Epithelial cell of proximal tubule (primary cell): ENCODE results near the gene TBCA. TPM values are rescaled to one million over a fixed set of nuclear protein-coding genes. Genes with fewer than 3 reads are reported as not detected.
"Not testable (repeated sequence)": the region's sequence is repeated elsewhere in the genome, so short reads cannot be mapped to it uniquely, and the experiment has no call there.

Experiments used
- DNase-seq: peaks from one replicate; pipeline ENCODE4 v3.0.0-alpha.2; 2011; ENCODE audit warnings: low read depth
- H3K4me3 ChIP-seq: 2 replicates; pipeline ENCODE4 v1.5.1; 2011; ENCODE audit warnings: low read depth, mild to moderate bottlenecking, low read length
- total RNA-seq: library from RNA; depleted of rRNA; stranded (reverse); fragments of >200 nt; gene quantifications from 2 replicates; pipeline ENCODE4 v1.2.3, GENCODE V29; 2015
- TF ChIP-seq, protein P1 (sequence below): conservative IDR thresholded peaks from 2 replicates; pipeline ENCODE4 v1.5.1; 2012; ENCODE audit warnings: low read depth, mild to moderate bottlenecking, low read length

Gene TBCA
- total RNA-seq, 1 donor from 2014 or later: 362 TPM

DNA sequence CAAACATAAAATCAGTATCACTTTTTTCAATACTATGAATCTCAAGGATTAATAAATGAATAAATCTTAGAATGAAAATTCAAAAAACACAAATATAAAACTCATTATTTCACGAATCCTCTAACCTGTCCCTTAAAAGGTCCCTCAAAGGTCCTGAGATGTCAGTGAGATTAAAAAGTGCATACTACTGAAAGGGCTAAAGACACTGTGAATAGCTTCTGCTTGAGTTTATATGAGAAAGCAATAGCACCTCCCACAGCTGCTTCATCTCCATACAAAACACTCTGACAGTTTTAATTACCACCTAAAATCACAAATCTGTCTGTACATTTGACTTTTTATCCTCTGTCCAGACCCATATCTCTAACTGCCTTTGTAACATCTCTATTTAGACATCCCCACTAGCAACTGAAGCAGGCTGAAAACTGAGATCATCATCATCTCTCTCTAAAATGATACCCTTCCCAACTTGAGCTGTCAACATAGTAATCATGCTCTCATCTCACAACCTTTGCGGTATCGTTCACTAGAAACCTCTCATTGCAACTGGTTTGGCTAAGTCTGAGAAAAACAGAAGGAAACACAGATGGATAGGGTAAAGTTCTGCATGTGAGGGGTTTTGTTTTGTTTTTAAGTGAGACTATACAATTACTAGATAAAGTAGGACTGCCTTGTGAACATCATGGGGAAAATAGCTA, 56.3 kb downstream of the TBCA start:
- TF ChIP-seq, protein P1, sequence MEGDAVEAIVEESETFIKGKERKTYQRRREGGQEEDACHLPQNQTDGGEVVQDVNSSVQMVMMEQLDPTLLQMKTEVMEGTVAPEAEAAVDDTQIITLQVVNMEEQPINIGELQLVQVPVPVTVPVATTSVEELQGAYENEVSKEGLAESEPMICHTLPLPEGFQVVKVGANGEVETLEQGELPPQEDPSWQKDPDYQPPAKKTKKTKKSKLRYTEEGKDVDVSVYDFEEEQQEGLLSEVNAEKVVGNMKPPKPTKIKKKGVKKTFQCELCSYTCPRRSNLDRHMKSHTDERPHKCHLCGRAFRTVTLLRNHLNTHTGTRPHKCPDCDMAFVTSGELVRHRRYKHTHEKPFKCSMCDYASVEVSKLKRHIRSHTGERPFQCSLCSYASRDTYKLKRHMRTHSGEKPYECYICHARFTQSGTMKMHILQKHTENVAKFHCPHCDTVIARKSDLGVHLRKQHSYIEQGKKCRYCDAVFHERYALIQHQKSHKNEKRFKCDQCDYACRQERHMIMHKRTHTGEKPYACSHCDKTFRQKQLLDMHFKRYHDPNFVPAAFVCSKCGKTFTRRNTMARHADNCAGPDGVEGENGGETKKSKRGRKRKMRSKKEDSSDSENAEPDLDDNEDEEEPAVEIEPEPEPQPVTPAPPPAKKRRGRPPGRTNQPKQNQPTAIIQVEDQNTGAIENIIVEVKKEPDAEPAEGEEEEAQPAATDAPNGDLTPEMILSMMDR: no peak
- no peak overlapping the region for H3K4me3 ChIP-seq
- DNase-seq: no peak

DNA sequence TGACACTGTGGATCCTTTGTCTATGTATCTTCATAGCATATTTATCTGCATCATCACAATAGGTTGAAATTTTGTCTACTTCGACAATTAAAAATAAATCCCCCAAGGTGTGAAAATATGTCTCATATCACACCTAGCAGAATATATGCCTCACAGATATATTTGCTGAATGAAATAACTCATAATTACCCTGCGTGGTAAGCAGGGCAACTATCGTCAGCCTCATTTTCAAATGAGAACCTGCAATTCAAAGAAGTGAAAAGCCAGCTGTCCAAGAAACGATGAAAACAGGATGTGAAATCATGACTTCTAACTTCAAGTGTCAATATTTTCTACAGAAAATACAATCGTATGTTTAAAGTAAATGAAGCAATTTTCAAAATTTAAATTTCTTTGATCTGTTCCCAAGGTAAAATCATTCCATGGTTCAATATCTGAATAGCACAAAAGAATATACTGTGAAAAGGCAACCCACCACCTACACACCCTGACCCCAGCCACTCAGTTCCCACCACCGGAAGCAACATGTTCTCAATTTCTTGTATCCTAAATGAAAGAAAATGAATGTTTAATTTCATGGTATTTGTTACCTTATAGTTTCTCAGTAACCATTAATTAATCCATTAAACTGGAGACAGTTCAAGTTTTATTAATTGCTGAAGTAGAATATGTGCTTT, 57.1 kb downstream of the TBCA start:
- TF ChIP-seq, protein P1: no peak
- no peak overlapping the region for H3K4me3 ChIP-seq

DNA sequence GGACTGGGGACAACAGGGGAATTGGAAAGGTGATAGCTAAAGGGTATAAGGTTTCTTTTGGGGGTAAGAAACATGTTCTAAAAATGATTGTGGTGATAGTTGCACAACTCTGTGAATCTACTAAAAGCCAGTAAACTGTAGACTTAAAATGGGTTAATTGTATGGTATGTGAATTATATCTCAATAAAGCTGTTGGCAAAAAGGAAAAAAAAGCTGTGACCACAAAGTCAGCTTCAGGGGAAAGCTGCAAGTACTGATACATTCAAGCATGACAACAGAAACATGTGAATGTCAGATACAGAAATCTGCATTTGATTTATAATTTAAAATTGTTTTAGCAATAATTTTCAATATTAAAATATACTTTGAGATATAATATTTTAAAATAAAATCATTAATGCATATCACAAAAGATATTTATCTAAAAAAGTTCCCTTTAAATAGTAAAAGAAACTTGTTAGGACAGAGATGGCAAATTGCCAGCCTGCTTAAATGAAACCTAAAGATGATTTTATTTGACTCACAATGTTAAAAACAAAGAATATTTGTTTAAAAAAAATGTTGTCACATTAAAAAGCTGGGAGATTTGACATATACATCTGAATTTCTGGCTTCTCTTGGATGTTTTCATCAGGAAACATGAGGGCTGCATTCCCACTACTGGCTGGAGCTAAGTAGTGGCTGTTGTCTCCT, 66.0 kb downstream of the TBCA start:
- DNase-seq: no peak
- no peak overlapping the region for H3K4me3 ChIP-seq
- TF ChIP-seq, protein P1: no peak

More for the DNA sequence above, 57.1 kb downstream of the TBCA start:
- no peak for DNase-seq

DNA sequence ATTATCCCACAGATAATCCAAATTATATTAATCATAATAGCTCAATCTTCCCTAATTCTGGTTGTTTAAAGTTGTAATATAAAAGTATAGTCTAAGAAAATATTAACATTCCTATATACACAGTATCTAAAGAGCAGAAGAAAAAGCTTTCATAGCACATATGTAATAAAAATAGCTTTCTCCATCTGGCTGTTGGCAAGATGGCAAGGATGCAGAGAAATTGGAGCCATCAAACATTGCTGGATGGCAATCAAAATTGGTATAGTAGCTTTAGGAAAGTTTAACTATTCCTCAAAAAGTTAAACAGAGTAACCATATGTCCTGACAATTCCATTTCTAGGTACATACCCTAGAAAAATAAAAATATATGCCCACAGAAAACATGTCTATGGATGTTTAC, 66.8 kb downstream of the TBCA start:
- H3K4me3 ChIP-seq: no peak overlapping the region
- no peak for DNase-seq
- TF ChIP-seq, protein P1: no peak

DNA sequence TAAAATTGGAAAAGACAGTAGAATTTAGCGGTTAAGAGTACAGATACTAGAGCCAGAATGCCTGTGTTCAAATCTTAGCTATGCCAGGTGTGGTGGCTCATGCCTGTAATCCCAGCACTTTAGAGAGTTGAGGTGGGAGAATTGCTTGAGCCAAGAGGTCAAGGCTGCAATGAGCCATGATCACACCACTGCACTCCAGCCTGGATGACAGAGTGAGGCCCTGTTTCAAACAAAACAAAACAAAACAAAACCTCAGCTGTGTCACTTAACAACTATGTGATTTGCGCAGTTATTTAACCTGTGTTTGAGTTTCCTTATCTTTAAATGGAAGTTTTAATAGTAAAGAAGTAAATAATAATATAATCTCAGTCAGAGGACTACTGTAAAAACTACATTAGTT, 68.3 kb downstream of the TBCA start:
- TF ChIP-seq, protein P1: no peak
- no peak for DNase-seq
- H3K4me3 ChIP-seq: no peak overlapping the region

DNA sequence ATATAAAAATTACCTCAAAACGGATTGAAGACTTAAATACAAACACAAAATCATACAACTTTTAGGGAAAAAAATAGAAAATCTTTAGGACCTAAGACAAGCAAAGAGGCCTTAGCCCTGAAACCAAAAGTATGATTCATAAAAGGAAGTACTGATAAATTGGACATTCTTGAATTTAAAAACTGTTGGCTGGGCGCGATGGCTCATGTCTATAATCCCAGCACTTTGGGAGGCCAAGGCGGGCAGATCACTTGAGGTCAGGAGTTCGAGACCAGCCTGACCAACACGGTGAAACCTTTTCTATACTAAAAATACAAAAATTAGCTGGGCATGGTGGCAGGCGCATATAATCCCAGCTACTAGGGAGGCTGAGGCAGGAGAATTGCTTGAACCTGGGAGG, 76.6 kb downstream of the TBCA start:
- DNase-seq, H3K4me3 ChIP-seq: not testable (repeated sequence)

DNA sequence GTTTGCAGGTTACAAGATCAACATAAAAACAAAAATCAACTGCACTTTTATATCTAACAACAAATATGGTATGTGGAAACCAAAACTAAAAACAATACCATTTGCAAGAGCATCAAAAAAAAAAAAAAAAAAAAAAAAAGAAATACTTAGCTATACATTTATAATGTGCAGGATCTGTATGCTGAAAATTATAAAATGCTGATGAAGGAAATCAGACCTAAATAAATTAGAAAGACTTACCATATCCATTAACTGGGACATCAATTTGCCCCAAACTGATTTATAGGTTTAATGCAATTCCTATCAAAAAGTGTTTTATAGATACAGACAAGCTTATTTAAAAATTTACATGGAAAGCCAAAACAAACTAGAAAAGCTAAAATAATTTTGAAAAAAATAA, 77.2 kb downstream of the TBCA start:
- no peak for DNase-seq
- no peak overlapping the region for H3K4me3 ChIP-seq
- TF ChIP-seq, protein P1: no peak
